ENCODE results near the gene PCK1. TPM values are rescaled to one million over a fixed set of nuclear protein-coding genes. Genes with fewer than 3 reads are reported as not detected.

PCK1 gene
- total RNA-seq, 1 donor from 2014 or later: under 0.01 TPM

- no peak for TF ChIP-seq CTCF (IDR thresholded peaks at IDR 0.05; ENCODE audit: insufficient read depth, low read length, poor library complexity, severe bottlenecking)
- H3K27me3 ChIP-seq (ENCODE audit: control insufficient read depth, insufficient read depth, low read length): peaks cover 30% of the 10 kb centered on the region
Observed at GRCh38 chr20:57539889-57540288, 21.0 kb upstream of the PCK1 start.

GRCh38 chr20:57540890-57541580, 19.9 kb upstream of the PCK1 start:
- no peak overlapping the region for H3K4me3 ChIP-seq (ENCODE audit: low read depth, low read length)
- no peak for DNase-seq (ENCODE audit: low read depth)
- H3K27me3 ChIP-seq (ENCODE audit: control insufficient read depth, insufficient read depth, low read length): peaks cover 33% of the 10 kb centered on the region
- no peak for TF ChIP-seq CTCF (IDR thresholded peaks at IDR 0.05; ENCODE audit: insufficient read depth, low read length, poor library complexity, severe bottlenecking)
- no peaks in the 10 kb centered on the region for H3K36me3 ChIP-seq (ENCODE audit: control insufficient read depth, insufficient read depth, low read length)

More at GRCh38 chr20:57539889-57540288, 21.0 kb upstream of the PCK1 start:
- DNase-seq (ENCODE audit: low read depth): no peak
- Histone ChIP-seq H3K36me3 (ENCODE audit: control insufficient read depth, insufficient read depth, low read length) (no peaks in the 10 kb centered on the region), H3K4me3 (ENCODE audit: low read depth, low read length) (no peak overlapping the region)

GRCh38 chr20:57543754-57544153, 17.2 kb upstream of the PCK1 start:
- no peaks in the 10 kb centered on the region for H3K36me3 ChIP-seq (ENCODE audit: control insufficient read depth, insufficient read depth, low read length)
- H3K27me3 ChIP-seq (ENCODE audit: control insufficient read depth, insufficient read depth, low read length): peaks cover 35% of the 10 kb centered on the region
- DNase-seq (ENCODE audit: low read depth): no peak
- H3K4me3 ChIP-seq (ENCODE audit: low read depth, low read length): no peak overlapping the region
- no peak for TF ChIP-seq CTCF (IDR thresholded peaks at IDR 0.05; ENCODE audit: insufficient read depth, low read length, poor library complexity, severe bottlenecking)

DNA sequence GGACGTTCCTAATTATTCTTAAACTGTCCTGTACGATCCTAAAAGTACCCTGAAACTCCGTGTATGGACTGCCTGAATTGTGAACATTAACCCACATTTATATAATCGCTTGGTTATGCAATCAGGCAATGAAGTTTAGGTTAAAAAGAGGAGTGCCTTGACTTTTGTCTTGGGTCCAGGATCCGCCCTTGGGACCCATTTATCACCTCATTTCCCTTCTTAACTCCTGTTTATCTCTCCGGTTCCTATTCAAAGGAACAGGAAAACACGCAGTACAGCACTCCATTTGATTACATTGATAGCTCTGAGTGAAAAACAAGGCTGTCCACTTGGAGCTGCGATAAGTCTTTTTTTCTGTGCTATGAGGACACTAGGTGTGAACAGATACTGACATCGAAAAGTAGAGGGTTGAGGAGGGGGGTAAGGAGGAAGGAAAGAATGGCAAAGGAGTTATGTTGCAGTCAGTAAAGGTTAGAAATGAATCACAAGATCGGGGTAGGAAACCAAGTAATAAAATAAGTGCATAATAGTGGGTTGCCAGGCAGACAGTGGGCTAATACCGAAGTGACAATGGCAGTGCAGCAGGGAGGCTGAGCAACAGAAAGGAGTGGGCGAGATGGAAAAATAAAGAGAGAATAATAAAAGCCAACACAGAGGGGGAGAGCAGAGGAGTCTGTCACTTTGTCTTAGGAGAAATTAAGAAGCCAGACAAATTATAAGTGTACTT, 15.9 kb upstream of the PCK1 start:
- H3K36me3 ChIP-seq (ENCODE audit: control insufficient read depth, insufficient read depth, low read length): no peaks in the 10 kb centered on the region
- TF ChIP-seq CTCF (IDR thresholded peaks at IDR 0.05; ENCODE audit: insufficient read depth, low read length, poor library complexity, severe bottlenecking): no peak
- peaks cover 33% of the 10 kb centered on the region for H3K27me3 ChIP-seq (ENCODE audit: control insufficient read depth, insufficient read depth, low read length)
- DNase-seq (ENCODE audit: low read depth): no peak
- H3K4me3 ChIP-seq (ENCODE audit: low read depth, low read length): no peak overlapping the region

DNA sequence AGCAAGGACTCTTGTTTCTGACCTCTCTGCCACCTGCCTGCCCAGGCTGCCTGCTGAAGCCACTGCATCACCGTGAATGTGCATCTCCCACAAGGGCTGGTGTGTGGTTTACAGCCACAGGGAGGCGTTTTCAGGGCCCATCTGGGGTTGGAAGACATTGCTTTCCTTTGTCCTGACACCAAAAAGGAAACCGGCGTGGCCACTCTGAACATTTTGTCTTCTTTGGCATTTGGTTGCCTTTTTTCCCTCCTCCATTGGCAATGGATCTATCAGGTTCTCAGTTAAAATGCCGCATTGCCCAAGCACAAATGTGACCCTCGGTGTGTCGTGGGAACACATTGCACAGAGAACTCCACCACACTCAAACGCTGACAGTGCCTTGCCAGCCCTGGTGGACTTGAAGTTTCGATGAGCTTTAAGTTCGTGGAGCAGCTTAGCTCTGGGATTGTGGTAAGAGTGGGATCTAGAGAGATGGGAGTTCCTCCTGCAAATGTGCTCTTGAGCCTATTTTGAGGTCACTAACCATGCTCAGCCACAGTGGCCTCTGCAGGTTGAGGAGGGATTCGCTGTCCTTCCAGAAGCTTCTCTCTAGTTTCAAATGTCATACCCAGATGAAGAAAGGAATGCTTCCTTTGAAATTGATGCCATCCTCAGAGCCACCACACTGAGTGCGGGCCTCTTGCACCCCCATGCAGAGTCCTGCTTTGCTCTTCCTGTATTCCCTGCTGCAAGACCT, 14.8 kb upstream of the PCK1 start:
- DNase-seq (ENCODE audit: low read depth): no peak
- no peak for TF ChIP-seq CTCF (IDR thresholded peaks at IDR 0.05; ENCODE audit: insufficient read depth, low read length, poor library complexity, severe bottlenecking)
- Histone ChIP-seq H3K27me3 (ENCODE audit: control insufficient read depth, insufficient read depth, low read length) (peaks cover 32% of the 10 kb centered on the region), H3K4me3 (ENCODE audit: low read depth, low read length) (no peak overlapping the region), H3K36me3 (ENCODE audit: control insufficient read depth, insufficient read depth, low read length) (no peaks in the 10 kb centered on the region)

Data from kidney epithelial cell (primary cell).